Calu3 (cell line): ENCODE results near the gene GOLGA3. TPM values are rescaled to one million over a fixed set of nuclear protein-coding genes. Genes with fewer than 3 reads are reported as not detected.

ENCODE experiments used
- BruUV-seq: library from RNA; stranded (reverse); fragments of 400-500 nt; replicated peaks from 2 replicates; lab custom pipeline; 2021; lab: Mats Ljungman, UMichigan
- CTCF ChIA-PET: fragments of 300-600 bp; sonication (Branson Sonifier 250); formaldehyde crosslinking; loops from one replicate; lab custom pipeline; 2022; ENCODE audit warnings: antibody characterized with exemption; lab: Charles Lee
- DNase-seq: peaks from one replicate; pipeline ENCODE4 v3.0.0; 2022
- H3K27ac Mint-ChIP-seq: one replicate; pipeline ENCODE4 v1.8.0; 2022; ENCODE audit warnings: mixed read lengths; ENCODE audit not compliant: unreplicated experiment
- H3K27me3 Mint-ChIP-seq: one replicate; pipeline ENCODE4 v1.8.0; 2022; ENCODE audit warnings: mixed read lengths; ENCODE audit not compliant: unreplicated experiment
- H3K36me3 Mint-ChIP-seq: one replicate; pipeline ENCODE4 v1.8.0; 2022; ENCODE audit warnings: mild to moderate bottlenecking, moderate library complexity, mixed read lengths; ENCODE audit not compliant: insufficient read depth, unreplicated experiment
- H3K4me1 Mint-ChIP-seq: one replicate; pipeline ENCODE4 v1.8.0; 2022; ENCODE audit warnings: mild to moderate bottlenecking, low read depth, mixed read lengths; ENCODE audit not compliant: unreplicated experiment
- H3K4me3 Mint-ChIP-seq: one replicate; pipeline ENCODE4 v1.8.0; 2022; ENCODE audit warnings: mild to moderate bottlenecking, low read depth, moderate library complexity, mixed read lengths; ENCODE audit not compliant: unreplicated experiment
- H3K9me3 Mint-ChIP-seq: one replicate; pipeline ENCODE4 v1.8.0; 2022; ENCODE audit warnings: low read depth, mixed read lengths; ENCODE audit not compliant: unreplicated experiment
- intact Hi-C: fragments of 100-400 bp; cut with micrococcal nuclease; formaldehyde crosslinking; loops from one replicate; pipeline ENCODE4 v1.10.0; 2022; ENCODE audit not compliant: unreplicated experiment
- total RNA-seq: library from RNA; stranded (reverse); gene quantifications from 2 replicates; pipeline ENCODE4 v1.2.3, GENCODE V29; 2022
- TF ChIP-seq, protein P1 (sequence below): fragments of 200-600 bp; IDR thresholded peaks from one replicate; pipeline ENCODE4 v1.8.0; 2022; ENCODE audit warnings: antibody characterized with exemption; ENCODE audit not compliant: unreplicated experiment

Gene GOLGA3
- total RNA-seq, 1 experiment from 2014 or later, result 116 TPM

DNA sequence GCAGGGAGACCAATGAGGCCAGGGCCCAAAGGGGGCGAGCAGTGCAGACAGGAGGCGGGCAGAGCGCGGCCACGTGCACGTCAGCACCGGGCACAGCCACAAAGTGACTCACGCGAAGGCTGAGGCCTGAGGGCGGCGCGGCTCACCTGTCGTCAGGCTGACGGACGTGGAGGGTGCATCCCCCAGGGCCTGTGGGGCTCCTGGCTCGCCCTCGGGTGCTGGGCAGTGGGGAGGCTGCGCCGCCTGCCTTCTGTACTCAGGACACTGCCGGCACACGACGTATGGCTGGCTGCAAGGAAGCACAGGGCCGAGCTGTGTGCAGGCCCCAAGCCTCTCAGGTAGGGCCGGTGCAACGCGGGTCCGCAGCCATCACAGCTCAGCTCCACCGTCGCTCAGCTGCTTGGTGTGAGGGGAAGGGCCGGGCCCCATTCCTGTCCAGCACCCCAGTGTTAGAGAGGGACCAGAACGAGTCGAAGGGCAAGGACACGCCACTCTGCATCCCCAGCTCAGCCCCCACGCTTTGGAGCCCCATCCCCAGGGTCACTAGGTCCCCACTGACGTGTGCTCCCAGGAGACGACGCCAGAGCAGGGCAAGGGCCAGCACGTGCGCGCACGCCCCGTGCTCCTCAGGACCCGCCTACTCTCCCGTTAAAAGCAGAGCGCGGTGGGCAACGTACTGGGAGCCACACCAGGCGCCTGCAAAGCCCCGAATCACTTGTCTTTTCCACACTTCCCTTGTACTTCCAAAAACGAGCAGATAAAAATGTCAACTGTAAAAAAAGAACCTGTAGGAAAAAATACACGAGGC lies 24.8 kb upstream of the GOLGA3 start:
- no TSS peak for BruUV-seq
- CTCF ChIA-PET, result no interaction called here
- peaks cover 76% of the 10 kb centered on the region for H3K36me3 Mint-ChIP-seq
- no peak overlapping the region for H3K27ac Mint-ChIP-seq
- intact Hi-C loops, result no loop called here
- no peak for DNase-seq
- H3K9me3 Mint-ChIP-seq, result no peaks in the 10 kb centered on the region
- TF ChIP-seq, protein P1, sequence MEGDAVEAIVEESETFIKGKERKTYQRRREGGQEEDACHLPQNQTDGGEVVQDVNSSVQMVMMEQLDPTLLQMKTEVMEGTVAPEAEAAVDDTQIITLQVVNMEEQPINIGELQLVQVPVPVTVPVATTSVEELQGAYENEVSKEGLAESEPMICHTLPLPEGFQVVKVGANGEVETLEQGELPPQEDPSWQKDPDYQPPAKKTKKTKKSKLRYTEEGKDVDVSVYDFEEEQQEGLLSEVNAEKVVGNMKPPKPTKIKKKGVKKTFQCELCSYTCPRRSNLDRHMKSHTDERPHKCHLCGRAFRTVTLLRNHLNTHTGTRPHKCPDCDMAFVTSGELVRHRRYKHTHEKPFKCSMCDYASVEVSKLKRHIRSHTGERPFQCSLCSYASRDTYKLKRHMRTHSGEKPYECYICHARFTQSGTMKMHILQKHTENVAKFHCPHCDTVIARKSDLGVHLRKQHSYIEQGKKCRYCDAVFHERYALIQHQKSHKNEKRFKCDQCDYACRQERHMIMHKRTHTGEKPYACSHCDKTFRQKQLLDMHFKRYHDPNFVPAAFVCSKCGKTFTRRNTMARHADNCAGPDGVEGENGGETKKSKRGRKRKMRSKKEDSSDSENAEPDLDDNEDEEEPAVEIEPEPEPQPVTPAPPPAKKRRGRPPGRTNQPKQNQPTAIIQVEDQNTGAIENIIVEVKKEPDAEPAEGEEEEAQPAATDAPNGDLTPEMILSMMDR, result no peak
- no peaks in the 10 kb centered on the region for H3K27me3 Mint-ChIP-seq
- no peaks in the 10 kb centered on the region for H3K4me1 Mint-ChIP-seq
- no peak overlapping the region for H3K4me3 Mint-ChIP-seq

- Mint-ChIP-seq H3K27me3 (no peaks in the 10 kb centered on the region), H3K4me1 (no peaks in the 10 kb centered on the region), H3K9me3 (no peaks in the 10 kb centered on the region), H3K4me3 (no peak overlapping the region), H3K27ac (no peak overlapping the region), H3K36me3 (peaks cover 72% of the 10 kb centered on the region)
- intact Hi-C loops, result no loop called here
- TF ChIP-seq, protein P1, result no peak
- BruUV-seq, result no TSS peak
- no peak for DNase-seq
- CTCF ChIA-PET, result interaction anchor here (0.6 to 1.2 kb wide), 2 partner anchors 11 to 55 kb away, joined by 3 read pairs; no protein-coding TSS in a partner anchor
Measured at GRCh38 chr12:132852496-132852895, 23.8 kb upstream of the GOLGA3 start.

- H3K4me1 Mint-ChIP-seq, result no peaks in the 10 kb centered on the region
- no peaks in the 10 kb centered on the region for H3K9me3 Mint-ChIP-seq
- no TSS peak for BruUV-seq
- intact Hi-C loops, result no loop called here
- TF ChIP-seq, protein P1, result no peak
- no peak overlapping the region for H3K27ac Mint-ChIP-seq
- CTCF ChIA-PET, result interaction anchor here (1.2 kb wide), 1 partner anchor 12 kb away, joined by 3 read pairs; no protein-coding TSS in a partner anchor
- no peak for DNase-seq
- no peaks in the 10 kb centered on the region for H3K27me3 Mint-ChIP-seq
- no peak overlapping the region for H3K4me3 Mint-ChIP-seq
- peaks cover 66% of the 10 kb centered on the region for H3K36me3 Mint-ChIP-seq
Measured at GRCh38 chr12:132851465-132851864, 22.8 kb upstream of the GOLGA3 start.

- no peak overlapping the region for H3K27ac Mint-ChIP-seq
- CTCF ChIA-PET, result no interaction called here
- intact Hi-C loops, result no loop called here
- no peaks in the 10 kb centered on the region for H3K27me3 Mint-ChIP-seq
- TF ChIP-seq, protein P1, result no peak
- peaks cover 64% of the 10 kb centered on the region for H3K36me3 Mint-ChIP-seq
- H3K4me1 Mint-ChIP-seq, result no peaks in the 10 kb centered on the region
- BruUV-seq, result no TSS peak
- H3K4me3 Mint-ChIP-seq, result no peak overlapping the region
- no peaks in the 10 kb centered on the region for H3K9me3 Mint-ChIP-seq
- DNase-seq, result no peak
Measured at GRCh38 chr12:132850291-132850690, 21.6 kb upstream of the GOLGA3 start.
